Thyroid gland (tissue), 4 donors: ENCODE results near the gene SPATA13.

Experiments
- POLR2A ChIP-seq, 2 donors: fragments of 450-650 bp; IDR thresholded peaks; one replicate each; pipeline ENCODE4 v1.6.1; 2017; ENCODE audit warnings: antibody characterized with exemption in 2 of 2, mild to moderate bottlenecking in 2 of 2, moderate library complexity in 1 of 2
- TF ChIP-seq, protein P1 (sequence below), 6 experiments: fragments of 200-600 bp in 3 of 6; fragments of 450-650 bp in 3 of 6; sonication (generic) in 3 of 6; IDR thresholded peaks; one replicate each; pipeline ENCODE4 v1.5.1; 2016 to 2019; ENCODE audit warnings: antibody characterized with exemption in 6 of 6, mild to moderate bottlenecking in 2 of 6, inconsistent platforms in 1 of 6, moderate library complexity in 1 of 6

DNA sequence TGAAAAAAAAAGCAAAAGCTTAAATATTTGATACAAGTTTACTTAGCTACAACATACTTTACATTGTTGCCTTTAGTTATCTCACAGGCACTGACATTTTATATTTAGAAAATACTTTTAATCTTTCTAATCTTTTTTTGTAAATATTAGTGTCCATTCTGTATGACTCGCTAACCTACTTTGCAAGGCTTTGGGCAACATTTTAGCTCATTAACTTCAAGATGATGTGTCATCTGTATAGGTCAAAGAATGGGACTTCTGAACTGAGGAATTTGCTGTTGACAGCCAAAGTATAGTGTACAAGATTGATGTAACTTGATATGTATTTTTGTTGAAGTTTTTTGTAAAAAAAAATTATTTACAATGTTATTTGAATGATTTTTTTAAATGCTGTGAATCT is 146.1 kb downstream of the SPATA13 start:
- TF ChIP-seq, protein P1, sequence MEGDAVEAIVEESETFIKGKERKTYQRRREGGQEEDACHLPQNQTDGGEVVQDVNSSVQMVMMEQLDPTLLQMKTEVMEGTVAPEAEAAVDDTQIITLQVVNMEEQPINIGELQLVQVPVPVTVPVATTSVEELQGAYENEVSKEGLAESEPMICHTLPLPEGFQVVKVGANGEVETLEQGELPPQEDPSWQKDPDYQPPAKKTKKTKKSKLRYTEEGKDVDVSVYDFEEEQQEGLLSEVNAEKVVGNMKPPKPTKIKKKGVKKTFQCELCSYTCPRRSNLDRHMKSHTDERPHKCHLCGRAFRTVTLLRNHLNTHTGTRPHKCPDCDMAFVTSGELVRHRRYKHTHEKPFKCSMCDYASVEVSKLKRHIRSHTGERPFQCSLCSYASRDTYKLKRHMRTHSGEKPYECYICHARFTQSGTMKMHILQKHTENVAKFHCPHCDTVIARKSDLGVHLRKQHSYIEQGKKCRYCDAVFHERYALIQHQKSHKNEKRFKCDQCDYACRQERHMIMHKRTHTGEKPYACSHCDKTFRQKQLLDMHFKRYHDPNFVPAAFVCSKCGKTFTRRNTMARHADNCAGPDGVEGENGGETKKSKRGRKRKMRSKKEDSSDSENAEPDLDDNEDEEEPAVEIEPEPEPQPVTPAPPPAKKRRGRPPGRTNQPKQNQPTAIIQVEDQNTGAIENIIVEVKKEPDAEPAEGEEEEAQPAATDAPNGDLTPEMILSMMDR (IDR thresholded peaks at IDR 0.05): no peak
- TF ChIP-seq POLR2A (IDR thresholded peaks at IDR 0.05): no peak
